H1 (cell line): ENCODE measurements around the gene SERPINB11. TPM values are rescaled to one million over a fixed set of nuclear protein-coding genes. Genes with fewer than 3 reads are reported as not detected.

Experiments used
- ATF2 ChIP-seq: IDR thresholded peaks from 2 replicates; pipeline ENCODE4 v1.6.1; 2012; ENCODE audit warnings: low read length, inconsistent platforms
- JUN ChIP-seq: IDR thresholded peaks from 2 replicates; pipeline ENCODE4 v1.6.1; 2011; ENCODE audit warnings: low read depth, mild to moderate bottlenecking, improper control_type of control experiment, low read length
- SIRT6 ChIP-seq: IDR thresholded peaks from one replicate; pipeline ENCODE4 v1.7.1; 2012; ENCODE audit warnings: low read length, inconsistent platforms
- SUZ12 ChIP-seq: fragments of 200-600 bp; sonication (generic); IDR thresholded peaks from 2 replicates; pipeline ENCODE4 v1.6.1; 2012; ENCODE audit warnings: mild to moderate bottlenecking, inconsistent platforms, low read length, moderate library complexity, mixed read lengths
- TBP ChIP-seq: IDR thresholded peaks from 2 replicates; pipeline ENCODE4 v1.6.1; 2011; ENCODE audit warnings: low read depth, low read length, improper control_type of control experiment
- polyA plus RNA-seq, 7 experiments: library from polyadenylated mRNA; depleted of rRNA in 3 of 7; stranded (reverse) in 5 of 7; unstranded in 2 of 7; fragments of >200 nt in 5 of 7; fragments of 200-250 nt in 2 of 7; gene quantifications; 1 replicate in 5 of 7; 2 replicates in 1 of 7; 4 replicates in 1 of 7; pipeline versions ENCODE4 v1.2.1 to v1.2.3, GENCODE V29; 2011 to 2013; ENCODE audit warnings: missing spikeins in 2 of 7, mixed read lengths in 2 of 7
- total RNA-seq: library from RNA; stranded (reverse); fragmentation: NEBNext Ultra II Directional; extraction: Animal tissue kit (Norgen Biotek cat#: 25700); gene quantifications from 2 replicates; pipeline ENCODE4 v1.2.1, GENCODE V29; 2021

Gene SERPINB11
- total and polyA plus RNA-seq, 2 of the 8 experiments (the other 6 are each of a cell fraction or from before 2014, with no cell fraction given): not detected

GRCh38 chr18:63762518-63762917, 59.8 kb downstream of the SERPINB11 start (continued):
- TF ChIP-seq ATF2: no peak
- no peak for TF ChIP-seq TBP
- no peak for TF ChIP-seq SUZ12
- no peak for TF ChIP-seq SIRT6
- TF ChIP-seq JUN: no peak
